Thoracic aorta (tissue), 2 donors: ENCODE data around the gene GPC6. TPM values are rescaled to one million over a fixed set of nuclear protein-coding genes. Genes with fewer than 3 reads are reported as not detected.

Experiments used
- ATAC-seq: fragments of 150-250 bp; one replicate; pipeline ENCODE4 v1.8.0; 2017; ENCODE audit warnings: low read depth; ENCODE audit not compliant: insufficient number of reproducible peaks, low FRiP score
- DNase-seq: peaks from one replicate; pipeline ENCODE4 v3.0.0-alpha.2; 2020; ENCODE audit warnings: low spot score
- H3K27ac ChIP-seq, 2 donors: fragments of 200-600 bp; sonication (generic); 1 replicate in 1 of 2; 2 replicates in 1 of 2; pipeline ENCODE4 v1.5.1; 2016; ENCODE audit warnings: mild to moderate bottlenecking in 2 of 2, moderate library complexity in 2 of 2
- H3K27me3 ChIP-seq: fragments of 200-600 bp; sonication (generic); replicated peaks from 2 replicates; pipeline ENCODE4 v1.6.0; 2016; ENCODE audit warnings: mild to moderate bottlenecking; ENCODE audit not compliant: insufficient read depth
- H3K36me3 ChIP-seq: fragments of 200-600 bp; sonication (generic); one replicate; pipeline ENCODE4 v1.5.1; 2016
- H3K4me1 ChIP-seq, 2 donors: fragments of 200-600 bp; sonication (generic); 1 replicate in 1 of 2; 2 replicates in 1 of 2; pipeline versions ENCODE4 v1.5.1 to v1.6.0; 2016; ENCODE audit warnings: low read depth in 2 of 2, mild to moderate bottlenecking in 1 of 2; ENCODE audit not compliant: control insufficient read depth in 1 of 2
- H3K4me3 ChIP-seq: fragments of 200-600 bp; sonication (generic); 2 replicates; pipeline ENCODE4 v1.5.1; 2016; ENCODE audit warnings: mild to moderate bottlenecking
- H3K9me3 ChIP-seq: fragments of 200-600 bp; sonication (generic); 2 replicates; pipeline ENCODE4 v1.5.1; 2016
- CTCF ChIP-seq: fragments of 200-600 bp; sonication (generic); IDR thresholded peaks from one replicate; pipeline ENCODE4 v1.5.1; 2019; ENCODE audit warnings: antibody characterized with exemption
- total RNA-seq, 2 donors: library from RNA; depleted of rRNA; stranded (reverse); fragments of >200 nt; gene quantifications; one replicate each; pipeline versions ENCODE4 v1.1.0 to v1.2.3, GENCODE V29; 2016

Gene GPC6
- total RNA-seq, 2 donors from 2014 or later = 34.9 to 56.4 TPM

GRCh38 chr13:93422980-93423543, 196.5 kb downstream of the GPC6 start:
- Histone ChIP-seq H3K27ac (no peak overlapping the region), H3K4me3 (no peak overlapping the region), H3K4me1 (peaks cover 0 to 11% of the 10 kb centered on the region in 2 donors), H3K36me3 (no peaks in the 10 kb centered on the region), H3K9me3 (no peaks in the 10 kb centered on the region), H3K27me3 (no peaks in the 10 kb centered on the region)
- DNase-seq (no peak), ATAC-seq (no peak)
- no peak for TF ChIP-seq CTCF

GRCh38 chr13:93425411-93425810, 198.8 kb downstream of the GPC6 start:
- Histone ChIP-seq H3K9me3 (no peaks in the 10 kb centered on the region), H3K27ac (no peak overlapping the region), H3K27me3 (no peaks in the 10 kb centered on the region), H3K4me1 (peaks cover 0 to 11% of the 10 kb centered on the region in 2 donors), H3K36me3 (no peaks in the 10 kb centered on the region), H3K4me3 (no peak overlapping the region)
- DNase-seq (no peak), ATAC-seq (no peak)
- no peak for TF ChIP-seq CTCF

GRCh38 chr13:93430381-93430780, 203.8 kb downstream of the GPC6 start:
- H3K4me1 ChIP-seq = no peaks in the 10 kb centered on the region
- ATAC-seq = no peak
- H3K4me3 ChIP-seq = no peak overlapping the region
- H3K9me3 ChIP-seq = no peaks in the 10 kb centered on the region
- DNase-seq = no peak
- no peak for TF ChIP-seq CTCF
- no peak overlapping the region for H3K27ac ChIP-seq
- H3K36me3 ChIP-seq = no peaks in the 10 kb centered on the region
- H3K27me3 ChIP-seq = no peaks in the 10 kb centered on the region

- ATAC-seq (no peak), DNase-seq (no peak)
- no peaks in the 10 kb centered on the region for H3K4me1 ChIP-seq
- H3K4me3 ChIP-seq = no peak overlapping the region
- H3K27ac ChIP-seq = no peak overlapping the region
- no peaks in the 10 kb centered on the region for H3K9me3 ChIP-seq
- no peaks in the 10 kb centered on the region for H3K36me3 ChIP-seq
- no peaks in the 10 kb centered on the region for H3K27me3 ChIP-seq
- TF ChIP-seq CTCF = no peak
Observed at GRCh38 chr13:93435651-93436050, 209.0 kb downstream of the GPC6 start.

GRCh38 chr13:93437081-93437480, 210.5 kb downstream of the GPC6 start:
- H3K36me3 ChIP-seq = no peaks in the 10 kb centered on the region
- no peak overlapping the region for H3K4me3 ChIP-seq
- ATAC-seq (no peak), DNase-seq (no peak)
- no peak overlapping the region for H3K27ac ChIP-seq
- H3K9me3 ChIP-seq = no peaks in the 10 kb centered on the region
- no peaks in the 10 kb centered on the region for H3K4me1 ChIP-seq
- no peaks in the 10 kb centered on the region for H3K27me3 ChIP-seq
- no peak for TF ChIP-seq CTCF
